HG02870 (cell line): ENCODE data around the gene TFEB.

Experiments used
- ATAC-seq: cut with Tn5 transposase; IDR thresholded peaks from one replicate; pipeline ENCODE4 v1.9.1; 2021; ENCODE audit warnings: mild to moderate bottlenecking, moderate library complexity; ENCODE audit not compliant: unreplicated experiment

The TFEB gene

GRCh38 chr6:41655176-41655575 lies 80.2 kb downstream of the TFEB start:
- ATAC-seq: no peak

DNA sequence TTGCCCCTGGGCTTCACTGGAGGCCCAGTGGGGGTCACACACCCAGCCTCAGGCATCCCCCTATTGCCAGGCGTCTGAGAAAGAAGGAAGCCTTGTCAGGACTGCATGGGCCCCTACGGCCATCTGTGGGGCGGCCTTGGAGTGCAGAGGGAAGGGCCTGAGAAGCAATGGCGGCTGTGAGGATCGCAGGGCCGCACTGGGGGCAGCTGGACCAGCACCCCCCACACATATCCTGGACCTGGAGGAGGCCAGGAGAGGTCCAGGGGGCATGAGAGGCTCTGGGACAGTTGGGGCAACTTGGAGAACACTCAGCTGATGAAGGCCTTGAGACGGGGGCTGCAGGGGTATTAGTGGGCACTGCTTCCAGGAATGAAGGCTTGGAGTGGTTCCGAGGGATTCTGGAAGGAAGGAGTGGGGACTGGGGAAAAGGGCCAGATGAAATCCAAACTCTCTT lies 80.7 kb downstream of the TFEB start:
- no peak for ATAC-seq

GRCh38 chr6:41654151-41654697 lies 81.2 kb downstream of the TFEB start:
- no peak for ATAC-seq

DNA sequence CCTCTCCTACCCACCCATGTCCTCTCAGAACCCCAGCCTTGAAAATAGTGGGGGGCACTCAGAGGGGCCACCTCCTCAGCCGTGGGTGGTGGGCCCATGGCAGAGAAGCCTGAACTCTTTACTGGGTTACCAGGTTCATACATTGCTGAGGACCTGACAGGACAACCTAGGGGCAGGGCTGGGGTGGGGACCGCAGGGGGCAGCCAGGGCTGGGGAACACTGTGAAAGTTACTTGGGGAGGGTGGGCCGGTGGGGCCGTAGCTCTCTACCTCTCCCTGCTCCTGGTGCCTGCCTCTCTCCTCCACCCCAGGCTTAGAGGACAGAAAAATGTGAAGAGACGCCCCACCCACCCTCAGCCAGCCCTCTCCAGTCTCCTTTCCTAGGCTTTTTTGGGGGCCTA lies 81.7 kb downstream of the TFEB start:
- ATAC-seq: no peak

DNA sequence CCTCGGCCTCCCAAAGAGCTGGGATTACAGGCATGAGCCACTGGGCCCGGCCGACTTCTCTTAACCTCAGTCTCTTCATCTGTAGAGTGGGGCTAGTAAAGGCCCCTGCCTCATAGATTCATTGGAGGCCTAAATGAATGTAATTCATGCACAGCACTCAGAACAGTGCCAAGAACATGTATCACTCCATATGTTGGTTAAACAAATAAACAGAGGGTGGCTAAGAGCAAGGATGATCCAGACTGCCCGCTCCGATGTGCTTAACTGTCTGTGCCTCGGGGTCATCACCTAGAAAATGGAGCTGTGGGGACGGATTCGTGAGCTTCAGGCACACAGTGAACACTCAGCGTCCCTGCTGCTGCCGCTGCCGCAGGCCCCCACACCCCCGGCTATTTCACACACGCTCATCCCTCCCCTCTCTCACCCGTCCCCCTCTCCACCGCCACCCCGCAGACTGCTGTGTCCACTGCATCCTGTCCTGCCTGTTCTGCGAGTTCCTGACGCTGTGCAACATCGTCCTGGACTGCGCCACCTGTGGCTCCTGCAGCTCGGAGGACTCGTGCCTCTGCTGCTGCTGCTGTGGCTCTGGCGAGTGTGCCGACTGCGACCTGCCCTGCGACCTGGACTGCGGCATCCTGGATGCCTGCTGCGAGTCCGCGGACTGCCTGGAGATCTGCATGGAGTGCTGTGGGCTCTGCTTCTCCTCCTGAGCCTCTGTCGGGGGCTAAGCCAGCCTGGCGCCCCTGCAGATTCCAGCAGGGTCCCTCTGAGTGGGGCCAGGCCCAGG lies 82.3 kb downstream of the TFEB start:
- ATAC-seq: no peak

- no peak for ATAC-seq
Observed at GRCh38 chr6:41651962-41652657, 83.3 kb downstream of the TFEB start.

- ATAC-seq: no peak
Observed at GRCh38 chr6:41651246-41651961, 84.0 kb downstream of the TFEB start.

- no peak for ATAC-seq
Observed at GRCh38 chr6:41650120-41650519, 85.3 kb downstream of the TFEB start.

DNA sequence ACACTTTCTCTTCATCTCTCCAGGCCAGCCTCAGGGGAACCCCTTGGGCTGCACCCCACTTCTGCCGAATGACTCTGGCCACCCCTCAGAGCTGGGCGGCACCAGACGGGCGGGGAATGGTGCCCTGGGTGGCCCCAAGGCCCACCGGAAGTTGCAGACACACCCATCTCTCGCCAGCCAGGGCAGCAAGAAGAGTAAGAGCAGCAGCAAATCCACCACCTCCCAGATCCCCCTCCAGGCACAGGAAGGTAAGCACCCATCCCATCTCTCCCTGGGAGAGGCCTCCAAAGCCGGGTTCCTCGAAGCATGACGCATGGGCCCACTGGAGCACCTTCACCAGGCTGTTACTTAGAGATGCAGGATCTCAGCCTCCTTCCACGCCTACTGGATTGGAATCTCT lies 85.8 kb downstream of the TFEB start:
- no peak for ATAC-seq

DNA sequence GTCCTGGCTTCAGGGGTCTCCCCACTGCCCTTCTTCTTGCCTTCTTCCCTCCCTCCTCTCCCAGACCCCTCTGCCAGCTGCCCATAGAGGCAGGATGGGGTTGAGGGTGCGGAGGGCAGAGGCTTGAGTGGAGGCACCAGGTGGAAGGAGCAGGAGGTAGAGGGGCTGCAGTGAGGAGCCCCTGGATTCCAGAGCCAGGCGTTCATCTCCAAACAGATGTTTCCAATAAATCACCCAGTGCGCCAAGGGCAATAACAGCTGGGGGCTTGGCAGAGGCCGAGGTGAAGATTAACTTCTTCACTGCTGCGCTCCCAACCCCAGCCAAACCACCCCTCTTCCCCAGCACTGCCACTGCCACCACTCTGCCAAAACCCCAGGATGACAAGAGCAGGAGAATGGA lies 86.5 kb downstream of the TFEB start:
- ATAC-seq: no peak

GRCh38 chr6:41648070-41648585 lies 87.3 kb downstream of the TFEB start:
- ATAC-seq: no peak

DNA sequence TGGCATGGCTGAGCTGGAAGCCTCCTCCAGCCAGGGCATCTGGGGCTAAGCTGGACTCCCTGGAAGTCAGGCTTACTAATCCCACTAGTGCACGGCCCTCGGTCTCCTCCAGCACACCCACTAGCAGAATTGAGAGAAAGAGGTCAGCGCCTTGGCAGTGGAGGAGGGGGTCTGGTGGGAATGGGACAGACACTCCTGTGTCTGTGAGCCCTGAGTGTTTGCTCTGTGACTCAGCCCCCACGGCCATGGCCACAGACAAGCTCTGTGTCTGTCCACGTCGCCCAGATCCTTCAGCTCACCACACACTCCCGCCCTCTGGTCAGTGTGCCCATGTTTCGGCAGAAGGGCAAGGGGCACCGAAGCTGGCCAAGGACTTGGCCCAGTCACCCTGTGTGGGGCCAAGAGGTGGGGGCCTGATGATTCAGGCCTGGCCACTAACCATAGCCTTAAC lies 88.3 kb downstream of the TFEB start:
- no peak for ATAC-seq

- no peak for ATAC-seq
Observed at GRCh38 chr6:41646026-41646795, 89.2 kb downstream of the TFEB start.

DNA sequence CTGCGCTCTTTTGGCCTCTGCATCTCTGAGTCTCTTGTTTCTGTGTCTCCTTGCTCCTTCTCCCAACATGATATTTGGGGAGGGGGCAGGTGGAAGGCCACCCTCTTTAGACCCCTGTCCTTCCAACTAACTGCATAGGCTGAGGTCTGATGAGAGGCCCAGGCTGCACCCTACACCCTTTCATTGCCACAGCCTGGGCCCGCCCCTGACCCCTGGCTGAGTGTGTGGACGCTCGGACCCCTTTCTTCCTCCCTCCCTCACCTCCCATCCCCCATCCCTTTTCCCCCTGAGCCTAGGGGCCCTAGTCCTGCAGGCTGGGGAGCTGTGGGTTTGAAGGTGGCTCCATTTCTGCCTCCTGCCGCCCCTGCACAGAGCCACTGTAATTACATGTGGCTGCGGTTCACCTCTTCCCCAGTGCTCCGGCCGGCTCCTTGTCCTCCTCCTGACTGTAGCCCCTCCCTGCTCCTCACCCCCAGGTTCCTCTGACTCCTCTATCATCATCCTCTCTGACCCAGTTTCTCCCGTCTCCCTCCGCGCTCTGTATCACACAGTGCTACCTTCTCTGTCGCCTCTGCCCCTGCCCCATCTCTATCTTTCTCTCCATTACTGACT lies 90.3 kb downstream of the TFEB start:
- no peak for ATAC-seq

DNA sequence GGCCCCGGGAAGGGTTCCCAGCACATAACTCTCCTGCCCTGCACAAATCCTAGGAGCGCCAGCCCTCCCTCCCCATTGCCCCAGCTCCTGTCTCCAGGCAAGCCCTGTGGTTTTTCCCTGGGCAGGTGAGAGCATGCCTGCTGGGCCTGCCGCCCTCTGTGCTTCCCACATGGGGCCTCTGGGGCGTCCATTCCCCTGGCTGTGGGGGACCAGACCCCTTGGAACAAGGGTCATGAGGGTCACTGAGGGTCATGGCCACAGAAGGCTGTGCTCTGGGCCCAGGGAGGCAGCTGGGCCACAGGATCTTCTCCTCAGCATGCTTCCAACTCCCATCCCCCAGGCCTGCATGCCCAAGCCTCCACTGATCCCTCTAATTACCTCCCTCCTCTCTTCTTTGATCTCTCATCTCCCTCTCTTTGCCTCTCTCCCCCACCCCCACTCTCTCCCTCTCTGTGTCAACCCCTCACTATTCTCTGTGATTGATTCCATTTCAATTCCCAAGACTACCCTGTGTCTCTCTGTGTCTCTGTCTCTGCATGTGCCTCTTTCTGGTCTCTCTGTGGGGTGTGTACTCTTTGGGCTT lies 91.0 kb downstream of the TFEB start:
- no peak for ATAC-seq

- no peak for ATAC-seq
Observed at GRCh38 chr6:41643899-41644269, 91.5 kb downstream of the TFEB start.

- no peak for ATAC-seq
Observed at GRCh38 chr6:41642960-41643898, 92.2 kb downstream of the TFEB start.

DNA sequence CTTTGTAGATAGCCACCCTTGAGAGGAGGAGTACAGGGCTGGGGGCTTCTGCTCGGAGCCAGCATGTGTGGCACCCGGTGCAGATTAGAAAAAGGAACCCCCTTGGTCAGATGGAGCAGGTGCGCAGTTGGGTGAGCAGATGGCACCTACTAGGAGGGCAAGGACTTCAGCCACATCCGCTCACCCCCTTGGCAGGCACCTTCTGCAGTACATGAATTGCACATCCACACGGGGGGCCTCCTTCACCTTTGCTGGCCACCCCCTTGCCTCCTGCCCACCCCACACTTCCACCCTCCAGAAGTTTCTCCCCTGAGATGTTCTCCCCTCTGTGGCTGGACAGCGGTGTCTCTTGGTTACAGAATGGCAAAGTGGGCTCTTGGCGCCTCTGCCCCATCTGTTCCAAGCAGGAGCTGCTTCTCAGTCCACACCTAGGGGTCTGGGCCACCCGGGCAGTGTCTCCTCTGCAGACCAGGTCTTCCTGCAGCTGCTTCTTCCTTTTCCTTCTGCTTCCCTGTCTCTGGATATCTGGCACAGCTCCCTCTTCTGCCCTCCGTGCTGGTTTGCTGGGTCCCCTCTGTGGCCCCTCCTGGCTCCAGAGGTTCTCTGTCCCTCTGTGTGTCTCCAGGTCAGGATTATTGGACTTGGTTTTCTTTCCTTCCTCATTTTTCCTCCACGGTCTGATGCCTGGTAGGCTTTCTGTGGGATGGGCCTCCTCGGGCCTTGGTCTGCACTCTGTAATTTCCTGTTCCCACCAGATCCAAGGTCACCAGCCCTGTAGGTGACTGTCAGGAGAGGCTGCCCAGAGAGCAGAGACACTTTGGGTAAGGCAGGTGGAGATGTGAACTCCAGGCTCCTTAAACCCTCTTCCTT lies 93.1 kb downstream of the TFEB start:
- no peak for ATAC-seq
